ENCODE measurements around the gene MAN2A2.

Gene MAN2A2

GRCh38 chr15:90877315-90877714 lies 25.8 kb upstream of the MAN2A2 start:
- H3K27ac ChIP-seq (ENCODE audit: low read depth, low read length), result no peak overlapping the region
- H3K9ac ChIP-seq (ENCODE audit: low read depth in 1 of 2, low read length in 2 of 2), result no peak overlapping the region
- no peaks in the 10 kb centered on the region for H3K27me3 ChIP-seq (ENCODE audit: control insufficient read depth in 1 of 2, insufficient read depth in 2 of 2, low read length in 2 of 2)
- no peak overlapping the region for H3K4me3 ChIP-seq (ENCODE audit: low read depth in 1 of 2, low read length in 2 of 2)
- peaks cover 21 to 23% of the 10 kb centered on the region in 2 donors for H3K4me1 ChIP-seq (ENCODE audit: control insufficient read depth in 1 of 2, insufficient read depth in 2 of 2, low read length in 2 of 2)
- peaks cover 40 to 66% of the 10 kb centered on the region in 2 donors for H3K36me3 ChIP-seq (ENCODE audit: control insufficient read depth in 1 of 2, insufficient read depth in 2 of 2, low read length in 2 of 2)
- H3K9me3 ChIP-seq (ENCODE audit: control insufficient read depth in 1 of 2, low read length in 2 of 2), result no peaks in the 10 kb centered on the region

GRCh38 chr15:90877996-90878395 lies 25.1 kb upstream of the MAN2A2 start:
- H3K36me3 ChIP-seq (ENCODE audit: control insufficient read depth in 1 of 2, insufficient read depth in 2 of 2, low read length in 2 of 2), result peaks cover 40 to 66% of the 10 kb centered on the region in 2 donors
- H3K27ac ChIP-seq (ENCODE audit: low read depth, low read length), result no peak overlapping the region

GRCh38 chr15:90878660-90879059 lies 24.4 kb upstream of the MAN2A2 start:
- H3K9me3 ChIP-seq (ENCODE audit: control insufficient read depth in 1 of 2, low read length in 2 of 2), result no peaks in the 10 kb centered on the region
- H3K27ac ChIP-seq (ENCODE audit: low read depth, low read length), result no peak overlapping the region
- no peak overlapping the region for H3K9ac ChIP-seq (ENCODE audit: low read depth in 1 of 2, low read length in 2 of 2)
- H3K36me3 ChIP-seq (ENCODE audit: control insufficient read depth in 1 of 2, insufficient read depth in 2 of 2, low read length in 2 of 2), result peaks cover 40 to 66% of the 10 kb centered on the region in 2 donors
- no peaks in the 10 kb centered on the region for H3K27me3 ChIP-seq (ENCODE audit: control insufficient read depth in 1 of 2, insufficient read depth in 2 of 2, low read length in 2 of 2)
- H3K4me1 ChIP-seq (ENCODE audit: control insufficient read depth in 1 of 2, insufficient read depth in 2 of 2, low read length in 2 of 2), result peaks cover 12 to 17% of the 10 kb centered on the region in 2 donors
- no peak overlapping the region for H3K4me3 ChIP-seq (ENCODE audit: low read depth in 1 of 2, low read length in 2 of 2)

More at GRCh38 chr15:90877996-90878395, 25.1 kb upstream of the MAN2A2 start:
- Histone ChIP-seq H3K27me3 (ENCODE audit: control insufficient read depth in 1 of 2, insufficient read depth in 2 of 2, low read length in 2 of 2) (no peaks in the 10 kb centered on the region), H3K4me3 (ENCODE audit: low read depth in 1 of 2, low read length in 2 of 2) (no peak overlapping the region), H3K9me3 (ENCODE audit: control insufficient read depth in 1 of 2, low read length in 2 of 2) (no peaks in the 10 kb centered on the region), H3K4me1 (ENCODE audit: control insufficient read depth in 1 of 2, insufficient read depth in 2 of 2, low read length in 2 of 2) (peaks cover 14 to 17% of the 10 kb centered on the region in 2 donors), H3K9ac (ENCODE audit: low read depth in 1 of 2, low read length in 2 of 2) (no peak overlapping the region)

GRCh38 chr15:90879730-90880366 lies 23.3 kb upstream of the MAN2A2 start:
- H3K4me3 ChIP-seq (ENCODE audit: low read depth in 1 of 2, low read length in 2 of 2), result no peak overlapping the region
- peaks cover 10 to 14% of the 10 kb centered on the region in 2 donors for H3K4me1 ChIP-seq (ENCODE audit: control insufficient read depth in 1 of 2, insufficient read depth in 2 of 2, low read length in 2 of 2)
- H3K9ac ChIP-seq (ENCODE audit: low read depth in 1 of 2, low read length in 2 of 2), result no peak overlapping the region
- peaks cover 40 to 66% of the 10 kb centered on the region in 2 donors for H3K36me3 ChIP-seq (ENCODE audit: control insufficient read depth in 1 of 2, insufficient read depth in 2 of 2, low read length in 2 of 2)
- H3K9me3 ChIP-seq (ENCODE audit: control insufficient read depth in 1 of 2, low read length in 2 of 2), result no peaks in the 10 kb centered on the region
- no peaks in the 10 kb centered on the region for H3K27me3 ChIP-seq (ENCODE audit: control insufficient read depth in 1 of 2, insufficient read depth in 2 of 2, low read length in 2 of 2)
- no peak overlapping the region for H3K27ac ChIP-seq (ENCODE audit: low read depth, low read length)

- Histone ChIP-seq H3K4me3 (ENCODE audit: low read depth in 1 of 2, low read length in 2 of 2) (no peak overlapping the region), H3K9me3 (ENCODE audit: control insufficient read depth in 1 of 2, low read length in 2 of 2) (no peaks in the 10 kb centered on the region), H3K27ac (ENCODE audit: low read depth, low read length) (no peak overlapping the region), H3K27me3 (ENCODE audit: control insufficient read depth in 1 of 2, insufficient read depth in 2 of 2, low read length in 2 of 2) (no peaks in the 10 kb centered on the region), H3K4me1 (ENCODE audit: control insufficient read depth in 1 of 2, insufficient read depth in 2 of 2, low read length in 2 of 2) (peaks cover 14 to 20% of the 10 kb centered on the region in 2 donors), H3K9ac (ENCODE audit: low read depth in 1 of 2, low read length in 2 of 2) (no peak overlapping the region), H3K36me3 (ENCODE audit: control insufficient read depth in 1 of 2, insufficient read depth in 2 of 2, low read length in 2 of 2) (peaks cover 40 to 66% of the 10 kb centered on the region in 2 donors)
These were observed 22.5 kb upstream of the MAN2A2 start for GRCh38 chr15:90880381-90881145.

- H3K9ac ChIP-seq (ENCODE audit: low read depth in 1 of 2, low read length in 2 of 2), result no peak overlapping the region
- H3K4me3 ChIP-seq (ENCODE audit: low read depth in 1 of 2, low read length in 2 of 2), result no peak overlapping the region
- H3K27me3 ChIP-seq (ENCODE audit: control insufficient read depth in 1 of 2, insufficient read depth in 2 of 2, low read length in 2 of 2), result no peaks in the 10 kb centered on the region
- no peaks in the 10 kb centered on the region for H3K9me3 ChIP-seq (ENCODE audit: control insufficient read depth in 1 of 2, low read length in 2 of 2)
- H3K27ac ChIP-seq (ENCODE audit: low read depth, low read length), result no peak overlapping the region
- peaks cover 18 to 29% of the 10 kb centered on the region in 2 donors for H3K4me1 ChIP-seq (ENCODE audit: control insufficient read depth in 1 of 2, insufficient read depth in 2 of 2, low read length in 2 of 2)
- H3K36me3 ChIP-seq (ENCODE audit: control insufficient read depth in 1 of 2, insufficient read depth in 2 of 2, low read length in 2 of 2), result peaks cover 35 to 58% of the 10 kb centered on the region in 2 donors
These were observed 21.7 kb upstream of the MAN2A2 start for GRCh38 chr15:90881181-90881977.

GRCh38 chr15:90881978-90882721 lies 21.0 kb upstream of the MAN2A2 start:
- H3K9ac ChIP-seq (ENCODE audit: low read depth in 1 of 2, low read length in 2 of 2), result no peak overlapping the region

GRCh38 chr15:90882781-90883525 lies 20.1 kb upstream of the MAN2A2 start:
- Histone ChIP-seq H3K9me3 (ENCODE audit: control insufficient read depth in 1 of 2, low read length in 2 of 2) (no peaks in the 10 kb centered on the region), H3K4me3 (ENCODE audit: low read depth in 1 of 2, low read length in 2 of 2) (no peak overlapping the region), H3K27ac (ENCODE audit: low read depth, low read length) (peak overlapping the region; percentile 77), H3K27me3 (ENCODE audit: control insufficient read depth in 1 of 2, insufficient read depth in 2 of 2, low read length in 2 of 2) (no peaks in the 10 kb centered on the region), H3K36me3 (ENCODE audit: control insufficient read depth in 1 of 2, insufficient read depth in 2 of 2, low read length in 2 of 2) (peaks cover 23 to 42% of the 10 kb centered on the region in 2 donors), H3K9ac (ENCODE audit: low read depth in 1 of 2, low read length in 2 of 2) (peak overlapping the region in 1 of 2 donors; percentile 57), H3K4me1 (ENCODE audit: control insufficient read depth in 1 of 2, insufficient read depth in 2 of 2, low read length in 2 of 2) (peaks cover 18 to 32% of the 10 kb centered on the region in 2 donors)

More at GRCh38 chr15:90881978-90882721, 21.0 kb upstream of the MAN2A2 start:
- H3K27me3 ChIP-seq (ENCODE audit: control insufficient read depth in 1 of 2, insufficient read depth in 2 of 2, low read length in 2 of 2), result no peaks in the 10 kb centered on the region
- H3K9me3 ChIP-seq (ENCODE audit: control insufficient read depth in 1 of 2, low read length in 2 of 2), result no peaks in the 10 kb centered on the region
- H3K4me3 ChIP-seq (ENCODE audit: low read depth in 1 of 2, low read length in 2 of 2), result no peak overlapping the region
- peaks cover 18 to 32% of the 10 kb centered on the region in 2 donors for H3K4me1 ChIP-seq (ENCODE audit: control insufficient read depth in 1 of 2, insufficient read depth in 2 of 2, low read length in 2 of 2)
- H3K27ac ChIP-seq (ENCODE audit: low read depth, low read length), result no peak overlapping the region
- H3K36me3 ChIP-seq (ENCODE audit: control insufficient read depth in 1 of 2, insufficient read depth in 2 of 2, low read length in 2 of 2), result peaks cover 31 to 50% of the 10 kb centered on the region in 2 donors

GRCh38 chr15:90883526-90883975 lies 19.6 kb upstream of the MAN2A2 start:
- peak overlapping the region; percentile 57 to 77 for H3K9ac ChIP-seq (ENCODE audit: low read depth in 1 of 2, low read length in 2 of 2)
- H3K4me1 ChIP-seq (ENCODE audit: control insufficient read depth in 1 of 2, insufficient read depth in 2 of 2, low read length in 2 of 2), result peaks cover 18 to 32% of the 10 kb centered on the region in 2 donors
- peak overlapping the region; percentile 50 to 66 for H3K4me3 ChIP-seq (ENCODE audit: low read depth in 1 of 2, low read length in 2 of 2)
- peak overlapping the region; percentile 77 for H3K27ac ChIP-seq (ENCODE audit: low read depth, low read length)
- peaks cover 18 to 36% of the 10 kb centered on the region in 2 donors for H3K36me3 ChIP-seq (ENCODE audit: control insufficient read depth in 1 of 2, insufficient read depth in 2 of 2, low read length in 2 of 2)
- H3K9me3 ChIP-seq (ENCODE audit: control insufficient read depth in 1 of 2, low read length in 2 of 2), result no peaks in the 10 kb centered on the region
- H3K27me3 ChIP-seq (ENCODE audit: control insufficient read depth in 1 of 2, insufficient read depth in 2 of 2, low read length in 2 of 2), result no peaks in the 10 kb centered on the region

All from duodenal mucosa (tissue), 2 donors.